ENCODE measurements around the gene ZC3H18.

DNA sequence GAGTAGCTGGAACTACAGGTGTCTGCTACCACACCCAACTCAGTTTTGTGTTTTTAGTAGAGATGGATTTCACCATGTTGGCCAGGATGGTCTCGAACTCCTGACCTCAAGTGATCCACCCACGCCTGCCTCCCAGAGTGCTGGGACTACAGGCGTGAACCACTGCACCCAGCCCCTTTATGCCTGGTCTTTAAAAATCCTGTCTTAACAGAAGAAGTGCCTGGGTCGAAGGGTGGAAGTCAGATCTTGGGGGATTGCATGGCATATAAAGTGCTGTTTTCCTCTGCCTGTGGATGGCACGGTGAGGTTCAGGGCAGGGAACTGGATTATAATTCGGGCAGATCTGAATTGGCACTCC, 30.3 kb downstream of the ZC3H18 start:
- TF ChIP-seq POLR2AphosphoS5 (IDR thresholded peaks at IDR 0.05; ENCODE audit: low read depth, low read length) (no peak), YY1 (IDR thresholded peaks at IDR 0.05; ENCODE audit: extremely low read depth, insufficient replicate concordance, low read depth, low read length) (no peak), EZH2 (IDR thresholded peaks at IDR 0.05) (no peak), TCF7L2 (IDR thresholded peaks at IDR 0.05; ENCODE audit: borderline replicate concordance, extremely low read depth, insufficient read depth, insufficient read length) (no peak), SRF (IDR thresholded peaks at IDR 0.05; ENCODE audit: low read depth) (no peak), RAD21 (IDR thresholded peaks at IDR 0.05; ENCODE audit: low read depth) (no peak), SIN3A (IDR thresholded peaks at IDR 0.05; ENCODE audit: low read depth) (no peak), EZH2phosphoT487 (IDR thresholded peaks at IDR 0.05; ENCODE audit: borderline replicate concordance) (no peak), EGR1 (IDR thresholded peaks at IDR 0.05; ENCODE audit: low read depth) (no peak)
- TF ChIP-seq, protein P1, sequence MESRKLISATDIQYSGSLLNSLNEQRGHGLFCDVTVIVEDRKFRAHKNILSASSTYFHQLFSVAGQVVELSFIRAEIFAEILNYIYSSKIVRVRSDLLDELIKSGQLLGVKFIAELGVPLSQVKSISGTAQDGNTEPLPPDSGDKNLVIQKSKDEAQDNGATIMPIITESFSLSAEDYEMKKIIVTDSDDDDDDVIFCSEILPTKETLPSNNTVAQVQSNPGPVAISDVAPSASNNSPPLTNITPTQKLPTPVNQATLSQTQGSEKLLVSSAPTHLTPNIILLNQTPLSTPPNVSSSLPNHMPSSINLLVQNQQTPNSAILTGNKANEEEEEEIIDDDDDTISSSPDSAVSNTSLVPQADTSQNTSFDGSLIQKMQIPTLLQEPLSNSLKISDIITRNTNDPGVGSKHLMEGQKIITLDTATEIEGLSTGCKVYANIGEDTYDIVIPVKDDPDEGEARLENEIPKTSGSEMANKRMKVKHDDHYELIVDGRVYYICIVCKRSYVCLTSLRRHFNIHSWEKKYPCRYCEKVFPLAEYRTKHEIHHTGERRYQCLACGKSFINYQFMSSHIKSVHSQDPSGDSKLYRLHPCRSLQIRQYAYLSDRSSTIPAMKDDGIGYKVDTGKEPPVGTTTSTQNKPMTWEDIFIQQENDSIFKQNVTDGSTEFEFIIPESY (IDR thresholded peaks at IDR 0.05; ENCODE audit: extremely low read depth, insufficient replicate concordance, low read length): no peak
- TF ChIP-seq, protein P2, sequence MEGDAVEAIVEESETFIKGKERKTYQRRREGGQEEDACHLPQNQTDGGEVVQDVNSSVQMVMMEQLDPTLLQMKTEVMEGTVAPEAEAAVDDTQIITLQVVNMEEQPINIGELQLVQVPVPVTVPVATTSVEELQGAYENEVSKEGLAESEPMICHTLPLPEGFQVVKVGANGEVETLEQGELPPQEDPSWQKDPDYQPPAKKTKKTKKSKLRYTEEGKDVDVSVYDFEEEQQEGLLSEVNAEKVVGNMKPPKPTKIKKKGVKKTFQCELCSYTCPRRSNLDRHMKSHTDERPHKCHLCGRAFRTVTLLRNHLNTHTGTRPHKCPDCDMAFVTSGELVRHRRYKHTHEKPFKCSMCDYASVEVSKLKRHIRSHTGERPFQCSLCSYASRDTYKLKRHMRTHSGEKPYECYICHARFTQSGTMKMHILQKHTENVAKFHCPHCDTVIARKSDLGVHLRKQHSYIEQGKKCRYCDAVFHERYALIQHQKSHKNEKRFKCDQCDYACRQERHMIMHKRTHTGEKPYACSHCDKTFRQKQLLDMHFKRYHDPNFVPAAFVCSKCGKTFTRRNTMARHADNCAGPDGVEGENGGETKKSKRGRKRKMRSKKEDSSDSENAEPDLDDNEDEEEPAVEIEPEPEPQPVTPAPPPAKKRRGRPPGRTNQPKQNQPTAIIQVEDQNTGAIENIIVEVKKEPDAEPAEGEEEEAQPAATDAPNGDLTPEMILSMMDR (IDR thresholded peaks at IDR 0.05 in 2 of 3, conservative IDR thresholded peaks at IDR 0.05 in 1 of 3; ENCODE audit: borderline replicate concordance in 1 of 3, insufficient read depth in 1 of 3, low read depth in 2 of 3, low read length in 2 of 3): no peak
- TF ChIP-seq, protein P3, sequence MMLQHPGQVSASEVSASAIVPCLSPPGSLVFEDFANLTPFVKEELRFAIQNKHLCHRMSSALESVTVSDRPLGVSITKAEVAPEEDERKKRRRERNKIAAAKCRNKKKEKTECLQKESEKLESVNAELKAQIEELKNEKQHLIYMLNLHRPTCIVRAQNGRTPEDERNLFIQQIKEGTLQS (IDR thresholded peaks at IDR 0.05): no peak
- TF ChIP-seq, protein P4, sequence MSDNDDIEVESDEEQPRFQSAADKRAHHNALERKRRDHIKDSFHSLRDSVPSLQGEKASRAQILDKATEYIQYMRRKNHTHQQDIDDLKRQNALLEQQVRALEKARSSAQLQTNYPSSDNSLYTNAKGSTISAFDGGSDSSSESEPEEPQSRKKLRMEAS (IDR thresholded peaks at IDR 0.05): no peak
